ENCODE data around the gene GPR157.

DNA sequence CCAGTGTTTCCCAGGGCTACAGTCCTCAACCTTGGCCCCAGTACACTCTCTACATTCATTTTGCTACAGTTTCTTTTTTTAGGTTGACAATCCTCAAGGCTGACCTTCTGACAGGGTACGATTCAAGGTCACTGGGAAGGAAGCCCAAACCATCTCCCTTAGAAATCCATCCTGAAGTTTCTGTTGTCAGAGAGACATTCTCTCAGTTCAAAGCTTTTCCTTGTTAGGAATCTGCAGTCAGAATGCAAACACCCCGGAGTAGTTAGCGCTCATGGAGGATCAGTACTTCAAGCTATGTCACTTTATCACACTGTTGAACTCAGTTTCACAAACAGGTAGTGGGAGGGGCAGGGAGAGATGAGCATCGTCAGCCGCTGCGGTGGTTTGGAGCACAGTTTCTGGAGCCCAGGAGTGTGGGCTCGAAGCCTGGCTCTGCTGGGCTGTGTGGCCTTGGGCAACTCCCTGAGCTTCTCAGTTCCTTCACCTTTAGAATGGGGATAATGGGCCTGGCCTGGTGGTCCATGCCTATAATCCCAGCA, 63.6 kb downstream of the GPR157 start:
- TF ChIP-seq, protein P1, sequence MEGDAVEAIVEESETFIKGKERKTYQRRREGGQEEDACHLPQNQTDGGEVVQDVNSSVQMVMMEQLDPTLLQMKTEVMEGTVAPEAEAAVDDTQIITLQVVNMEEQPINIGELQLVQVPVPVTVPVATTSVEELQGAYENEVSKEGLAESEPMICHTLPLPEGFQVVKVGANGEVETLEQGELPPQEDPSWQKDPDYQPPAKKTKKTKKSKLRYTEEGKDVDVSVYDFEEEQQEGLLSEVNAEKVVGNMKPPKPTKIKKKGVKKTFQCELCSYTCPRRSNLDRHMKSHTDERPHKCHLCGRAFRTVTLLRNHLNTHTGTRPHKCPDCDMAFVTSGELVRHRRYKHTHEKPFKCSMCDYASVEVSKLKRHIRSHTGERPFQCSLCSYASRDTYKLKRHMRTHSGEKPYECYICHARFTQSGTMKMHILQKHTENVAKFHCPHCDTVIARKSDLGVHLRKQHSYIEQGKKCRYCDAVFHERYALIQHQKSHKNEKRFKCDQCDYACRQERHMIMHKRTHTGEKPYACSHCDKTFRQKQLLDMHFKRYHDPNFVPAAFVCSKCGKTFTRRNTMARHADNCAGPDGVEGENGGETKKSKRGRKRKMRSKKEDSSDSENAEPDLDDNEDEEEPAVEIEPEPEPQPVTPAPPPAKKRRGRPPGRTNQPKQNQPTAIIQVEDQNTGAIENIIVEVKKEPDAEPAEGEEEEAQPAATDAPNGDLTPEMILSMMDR (IDR thresholded peaks at IDR 0.05), result no peak
- no peak for TF ChIP-seq POLR2A (IDR thresholded peaks at IDR 0.05)

Data from uterus (tissue), 2 donors.